Spinal cord (tissue), 10 donors: Measurements from ENCODE around the gene ARL16. TPM values are rescaled to one million over a fixed set of nuclear protein-coding genes. Genes with fewer than 3 reads are reported as not detected.
"Not testable (repeated sequence)": the region's sequence is repeated elsewhere in the genome, so short reads cannot be mapped to it uniquely, and the experiment has no call there.

Source experiments
- DNase-seq, 6 donors: peaks; one replicate each; pipeline versions ENCODE4 v3.0.0 to v3.0.0-alpha.2; 2013 to 2015; ENCODE audit warnings: low spot score in 6 of 6, low read depth in 4 of 6
- H3K27ac ChIP-seq: one replicate; pipeline ENCODE4 v1.5.1; 2013; ENCODE audit warnings: low read depth, low read length, control low read depth
- H3K27me3 ChIP-seq: one replicate; pipeline ENCODE4 v1.6.1; 2013; ENCODE audit warnings: low read length; ENCODE audit not compliant: control insufficient read depth, insufficient read depth
- H3K36me3 ChIP-seq: one replicate; pipeline ENCODE4 v1.6.1; 2013; ENCODE audit warnings: low read length; ENCODE audit not compliant: control insufficient read depth, insufficient read depth
- H3K4me1 ChIP-seq: one replicate; pipeline ENCODE4 v1.6.1; 2013; ENCODE audit warnings: low read length; ENCODE audit not compliant: control insufficient read depth, insufficient read depth
- H3K4me3 ChIP-seq: one replicate; pipeline ENCODE4 v1.5.1; 2013; ENCODE audit warnings: low read depth, low read length, control low read depth
- H3K9me3 ChIP-seq: one replicate; pipeline ENCODE4 v1.6.1; 2013; ENCODE audit warnings: low read length; ENCODE audit not compliant: control insufficient read depth, insufficient read depth
- WGBS: methylation state at CpG from one replicate; pipeline ENCODE4 v1.1.5; 2013; ENCODE audit warnings: missing lambda C conversion rate; ENCODE audit not compliant: insufficient coverage; 5-methylcytosine and 5-hydroxymethylcytosine counted together
- polyA plus RNA-seq, 2 donors: library from polyadenylated mRNA; unstranded; fragments of 120-200 nt; gene quantifications; one replicate each; pipeline ENCODE4 v1.2.1, GENCODE V29; 2013; ENCODE audit not compliant: insufficient read length in 2 of 2
- total RNA-seq, 2 donors: library from RNA; depleted of rRNA in 1 of 2; stranded (reverse); fragments of 120-200 nt in 1 of 2; fragments of >200 nt in 1 of 2; gene quantifications; one replicate each; pipeline versions ENCODE4 v1.2.3 to v1.2.4, GENCODE V29; 2013 to 2014
- donor health status: healthy.

The ARL16 gene
- total and polyA plus RNA-seq, 4 donors: 43.2 to 69.1 (median 60.9) TPM

DNA sequence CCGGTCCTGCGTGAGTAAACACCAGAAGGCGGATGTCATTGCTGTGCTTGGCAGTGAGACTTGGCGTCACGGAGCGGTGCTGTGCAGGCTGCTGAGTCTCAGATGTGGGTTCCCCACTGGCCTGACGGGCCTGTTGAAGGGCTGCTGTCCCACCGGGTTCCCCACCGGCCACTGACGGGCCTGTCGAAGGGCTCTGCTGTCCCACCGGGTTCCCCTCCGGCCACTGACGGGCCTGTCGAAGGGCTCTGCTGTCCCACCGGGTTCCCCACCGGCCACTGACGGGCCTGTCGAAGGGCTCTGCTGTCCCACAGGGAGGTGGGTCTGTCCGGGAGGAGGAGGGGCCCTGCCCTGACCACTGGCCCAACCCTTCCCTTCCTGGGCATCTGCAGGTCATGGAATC lies 3.0 kb upstream of the ARL16 start:
- Histone ChIP-seq H3K4me1 (peaks cover 34% of the 10 kb centered on the region), H3K9me3 (no peaks in the 10 kb centered on the region), H3K4me3 (no peak overlapping the region), H3K27me3 (no peaks in the 10 kb centered on the region), H3K36me3 (peaks cover 72% of the 10 kb centered on the region), H3K27ac (no peak overlapping the region)
- DNase-seq: no peak
- 95% methylated on average over 20 of the region's 20 CpGs for WGBS

DNA sequence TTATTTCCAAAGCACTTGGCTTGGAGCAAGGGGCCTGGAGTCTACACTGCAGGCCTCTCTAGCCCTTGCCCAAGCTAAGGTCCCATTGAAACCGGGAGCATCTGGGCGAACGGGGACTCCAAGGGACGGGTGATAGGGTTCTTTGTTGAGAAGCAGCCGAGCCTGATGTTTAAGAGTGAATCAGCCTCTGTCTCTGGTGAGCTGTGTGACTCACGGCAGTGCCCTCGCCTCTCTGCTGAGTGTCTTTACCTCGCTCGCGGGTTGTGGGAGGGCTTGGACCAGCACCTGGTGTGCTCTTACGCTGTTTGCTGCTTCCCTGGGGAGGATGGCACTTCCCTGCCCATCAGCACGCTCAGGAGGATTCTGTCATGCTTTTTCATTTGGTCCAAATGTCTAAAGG lies 1.5 kb upstream of the ARL16 start:
- Histone ChIP-seq H3K4me1 (peaks cover 37% of the 10 kb centered on the region), H3K36me3 (peaks cover 72% of the 10 kb centered on the region), H3K9me3 (no peaks in the 10 kb centered on the region), H3K27me3 (no peaks in the 10 kb centered on the region), H3K27ac (no peak overlapping the region), H3K4me3 (no peak overlapping the region)
- WGBS: 74% methylated on average over 12 of the region's 12 CpGs
- DNase-seq: no peak

DNA sequence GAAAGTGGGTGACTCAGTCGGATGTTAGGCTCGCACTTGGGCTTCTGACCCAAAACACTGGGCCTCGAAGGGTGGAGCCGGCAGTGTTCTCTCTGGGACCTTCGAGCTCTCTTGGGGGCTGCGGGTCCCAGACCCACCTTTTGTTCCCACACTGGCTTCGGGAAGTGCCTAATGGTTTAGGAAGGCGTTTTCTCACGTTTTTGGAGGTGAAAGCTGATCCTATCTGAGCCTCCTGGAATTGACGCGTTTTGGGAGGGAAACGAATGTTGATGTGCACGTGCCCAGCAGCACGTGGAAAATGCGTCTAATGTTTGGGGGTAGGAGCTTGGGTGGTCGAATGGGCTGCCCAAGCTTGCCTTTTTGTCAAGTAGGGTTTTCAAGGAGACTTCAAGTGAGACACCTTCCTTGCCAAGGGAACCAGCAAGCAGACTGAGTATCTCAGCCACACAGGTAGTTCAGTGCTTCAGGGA lies 880 bp upstream of the ARL16 start:
- H3K9me3 ChIP-seq: no peaks in the 10 kb centered on the region
- peaks cover 72% of the 10 kb centered on the region for H3K36me3 ChIP-seq
- H3K4me3 ChIP-seq: peak overlapping the region; percentile 97
- DNase-seq: no peak
- H3K27ac ChIP-seq: no peak overlapping the region
- H3K27me3 ChIP-seq: no peaks in the 10 kb centered on the region
- H3K4me1 ChIP-seq: peaks cover 37% of the 10 kb centered on the region
- WGBS: 8% methylated on average over 16 of the region's 16 CpGs

DNA sequence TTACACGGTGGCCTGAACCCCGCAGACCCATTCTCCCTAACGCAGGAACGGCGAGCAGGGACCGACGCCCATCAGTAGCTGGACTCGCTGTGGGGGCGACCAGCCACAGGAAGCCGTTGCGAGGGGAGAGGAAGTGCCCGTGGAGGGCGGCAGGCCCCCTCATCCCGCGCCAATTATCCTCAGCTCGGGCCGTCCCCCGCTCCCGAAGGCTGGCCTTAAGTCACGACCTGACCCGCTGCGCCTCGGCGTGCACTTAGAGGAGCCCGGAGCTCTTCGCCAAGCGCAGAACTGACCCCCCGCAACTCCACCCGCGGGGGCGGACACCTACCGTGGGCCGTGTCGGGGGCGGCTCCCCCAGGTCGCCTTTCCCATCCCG lies 401 bp downstream of the ARL16 start:
- Histone ChIP-seq H3K9me3 (no peaks in the 10 kb centered on the region), H3K27ac (peak overlapping the region; percentile 67), H3K27me3 (no peaks in the 10 kb centered on the region), H3K4me1 (peaks cover 37% of the 10 kb centered on the region), H3K4me3 (peak overlapping the region; percentile 97), H3K36me3 (peaks cover 66% of the 10 kb centered on the region)
- DNase-seq: no peak
- WGBS: under 1% methylated on average over 37 of the region's 37 CpGs

DNA sequence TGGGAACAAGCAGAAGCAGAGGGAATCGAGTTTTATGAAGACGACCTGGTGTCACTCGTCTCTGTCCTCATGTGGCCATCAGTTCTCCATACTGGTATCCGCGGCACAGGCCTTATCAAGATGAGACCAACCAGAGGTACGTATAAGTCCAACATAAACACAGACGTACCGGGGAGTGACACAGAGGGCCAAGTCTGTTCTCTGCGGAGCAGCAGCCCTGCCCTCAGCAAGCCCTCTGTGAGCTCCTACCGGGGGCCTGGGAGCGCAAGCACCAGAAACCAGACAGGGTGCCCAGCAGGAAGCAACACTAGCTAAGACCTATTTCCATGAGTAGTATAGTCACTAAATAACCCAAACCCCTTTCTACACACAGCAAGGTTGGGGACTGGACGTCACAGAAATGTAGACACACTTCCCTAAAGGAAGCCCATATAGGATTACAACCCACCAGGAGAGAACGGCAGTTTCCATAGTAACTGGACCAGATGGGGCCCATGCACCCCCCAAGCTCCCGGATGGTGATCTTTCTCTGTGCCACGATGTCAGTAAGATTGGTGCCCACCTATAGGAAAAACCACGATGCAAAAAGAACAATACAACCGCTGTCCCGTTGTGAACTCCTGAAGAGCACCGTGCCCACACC lies 911 bp downstream of the ARL16 start:
- H3K4me3 ChIP-seq: peak overlapping the region; percentile 97
- peaks cover 37% of the 10 kb centered on the region for H3K4me1 ChIP-seq
- no peaks in the 10 kb centered on the region for H3K27me3 ChIP-seq
- H3K27ac ChIP-seq: no peak overlapping the region
- 40% methylated on average over 16 of the region's 19 CpGs for WGBS
- H3K36me3 ChIP-seq: peaks cover 61% of the 10 kb centered on the region
- no peaks in the 10 kb centered on the region for H3K9me3 ChIP-seq
- DNase-seq: peak in 1 of 6 donors; percentile 20

GRCh38 chr17:81681672-81682071 lies 1.9 kb downstream of the ARL16 start:
- peak in 1 of 6 donors; percentile 36 for DNase-seq
- WGBS: 34% methylated on average over 17 of the region's 17 CpGs
- Histone ChIP-seq H3K4me1 (peaks cover 44% of the 10 kb centered on the region), H3K36me3 (peaks cover 59% of the 10 kb centered on the region), H3K9me3 (no peaks in the 10 kb centered on the region), H3K27me3 (no peaks in the 10 kb centered on the region), H3K4me3 (no peak overlapping the region), H3K27ac (no peak overlapping the region)

- Histone ChIP-seq H3K4me1 (peaks cover 40% of the 10 kb centered on the region), H3K9me3 (no peaks in the 10 kb centered on the region), H3K27ac (no peak overlapping the region), H3K27me3 (no peaks in the 10 kb centered on the region), H3K4me3 (no peak overlapping the region), H3K36me3 (peaks cover 48% of the 10 kb centered on the region)
- WGBS: 94% methylated on average over 9 of the region's 11 CpGs
- DNase-seq: no peak
These were observed 3.4 kb downstream of the ARL16 start for GRCh38 chr17:81680150-81680549.

GRCh38 chr17:81676906-81677305 lies 6.7 kb downstream of the ARL16 start:
- Histone ChIP-seq H3K4me1 (peaks cover 17% of the 10 kb centered on the region), H3K27me3 (no peaks in the 10 kb centered on the region), H3K4me3 (no peak overlapping the region), H3K9me3 (no peaks in the 10 kb centered on the region), H3K36me3 (peaks cover 69% of the 10 kb centered on the region), H3K27ac (no peak overlapping the region)
- WGBS: 65% methylated on average over 13 of the region's 17 CpGs
- DNase-seq: no peak

DNA sequence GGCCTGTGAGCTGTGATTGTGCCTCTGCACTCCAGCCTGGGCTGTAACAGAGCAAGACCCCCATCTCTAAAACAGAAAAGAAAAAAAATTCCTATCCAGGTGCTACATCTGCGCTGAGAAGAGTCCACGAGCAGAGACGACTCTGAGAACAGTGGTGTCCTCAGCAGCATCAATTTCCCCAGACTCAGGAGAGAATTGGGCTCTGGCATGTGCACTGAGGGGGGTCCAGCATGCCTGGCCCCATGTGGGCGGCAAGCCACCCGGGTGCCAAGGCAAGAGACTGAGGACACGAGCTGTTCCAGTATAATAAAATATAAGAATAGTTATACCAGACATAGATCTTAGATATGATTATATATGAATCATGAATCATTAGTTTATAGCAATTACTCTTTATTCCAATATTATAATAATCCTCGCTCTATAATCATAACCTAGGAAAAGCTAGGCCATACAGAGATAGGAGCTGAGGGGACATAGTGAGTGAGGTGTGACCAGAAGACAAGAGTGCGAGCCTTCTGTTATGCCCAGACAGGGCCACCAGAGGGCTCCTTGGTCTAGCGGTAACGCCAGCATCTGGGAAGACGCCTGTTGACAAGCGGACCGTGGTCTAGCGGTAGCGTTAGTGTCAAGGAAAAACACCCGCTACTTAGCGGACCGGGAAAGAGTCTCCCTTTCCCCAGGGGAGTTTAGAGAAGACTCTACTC lies 7.9 kb downstream of the ARL16 start:
- peaks cover 11% of the 10 kb centered on the region for H3K4me1 ChIP-seq
- DNase-seq: peak in 1 of 6 donors; percentile 44
- WGBS: 50% methylated on average over 6 of the region's 18 CpGs
- not testable (repeated sequence) for H3K27ac ChIP-seq, H3K4me3 ChIP-seq, H3K9me3 ChIP-seq, H3K27me3 ChIP-seq
- peaks cover 69% of the 10 kb centered on the region for H3K36me3 ChIP-seq
